ENCODE results near the gene MIS12.

The MIS12 gene

GRCh38 chr17:5516060-5516792 is 29.9 kb downstream of the MIS12 start:
- Histone ChIP-seq H3K9me3 (ENCODE audit: control insufficient read depth, insufficient read depth, low read depth, low read length) (no peaks in the 10 kb centered on the region), H3K27me3 (ENCODE audit: control insufficient read depth, insufficient read depth, low read length) (no peaks in the 10 kb centered on the region), H3K4me3 (ENCODE audit: low read depth, low read length) (no peak overlapping the region), H3K27ac (ENCODE audit: low read depth, low read length) (no peak overlapping the region), H3K4me1 (ENCODE audit: control insufficient read depth, insufficient read depth, low read length) (no peaks in the 10 kb centered on the region), H3K36me3 (ENCODE audit: control insufficient read depth, insufficient read depth, low read length) (no peaks in the 10 kb centered on the region), H3K9ac (ENCODE audit: low read length) (no peak overlapping the region)

- Histone ChIP-seq H3K4me3 (ENCODE audit: low read depth, low read length) (no peak overlapping the region), H3K9me3 (ENCODE audit: control insufficient read depth, insufficient read depth, low read depth, low read length) (no peaks in the 10 kb centered on the region), H3K27me3 (ENCODE audit: control insufficient read depth, insufficient read depth, low read length) (no peaks in the 10 kb centered on the region), H3K4me1 (ENCODE audit: control insufficient read depth, insufficient read depth, low read length) (no peaks in the 10 kb centered on the region; the same call in 1 of the 2 replicates), H3K36me3 (ENCODE audit: control insufficient read depth, insufficient read depth, low read length) (no peaks in the 10 kb centered on the region), H3K27ac (ENCODE audit: low read depth, low read length) (no peak overlapping the region), H3K9ac (ENCODE audit: low read length) (no peak overlapping the region)
Measured at GRCh38 chr17:5522476-5522875, 36.1 kb downstream of the MIS12 start.

- H3K27me3 ChIP-seq (ENCODE audit: control insufficient read depth, insufficient read depth, low read length): no peaks in the 10 kb centered on the region
- H3K4me3 ChIP-seq (ENCODE audit: low read depth, low read length): no peak overlapping the region
- H3K36me3 ChIP-seq (ENCODE audit: control insufficient read depth, insufficient read depth, low read length): no peaks in the 10 kb centered on the region
- no peak overlapping the region for H3K27ac ChIP-seq (ENCODE audit: low read depth, low read length)
- no peak overlapping the region for H3K9ac ChIP-seq (ENCODE audit: low read length)
- no peaks in the 10 kb centered on the region for H3K9me3 ChIP-seq (ENCODE audit: control insufficient read depth, insufficient read depth, low read depth, low read length)
- H3K4me1 ChIP-seq (ENCODE audit: control insufficient read depth, insufficient read depth, low read length): no peaks in the 10 kb centered on the region; the same call in 1 of the 2 replicates
Measured at GRCh38 chr17:5523249-5523648, 36.9 kb downstream of the MIS12 start.

- H3K9me3 ChIP-seq (ENCODE audit: control insufficient read depth, insufficient read depth, low read depth, low read length): no peaks in the 10 kb centered on the region
- H3K4me1 ChIP-seq (ENCODE audit: control insufficient read depth, insufficient read depth, low read length): no peaks in the 10 kb centered on the region; the same call in 1 of the 2 replicates
- no peaks in the 10 kb centered on the region for H3K36me3 ChIP-seq (ENCODE audit: control insufficient read depth, insufficient read depth, low read length)
- no peak overlapping the region for H3K4me3 ChIP-seq (ENCODE audit: low read depth, low read length)
- no peak overlapping the region for H3K27ac ChIP-seq (ENCODE audit: low read depth, low read length)
- no peaks in the 10 kb centered on the region for H3K27me3 ChIP-seq (ENCODE audit: control insufficient read depth, insufficient read depth, low read length)
- no peak overlapping the region for H3K9ac ChIP-seq (ENCODE audit: low read length)
Measured at GRCh38 chr17:5526821-5527598, 40.6 kb downstream of the MIS12 start.

GRCh38 chr17:5527601-5528250 is 41.4 kb downstream of the MIS12 start:
- Histone ChIP-seq H3K9ac (ENCODE audit: low read length) (no peak overlapping the region), H3K27me3 (ENCODE audit: control insufficient read depth, insufficient read depth, low read length) (no peaks in the 10 kb centered on the region), H3K9me3 (ENCODE audit: control insufficient read depth, insufficient read depth, low read depth, low read length) (no peaks in the 10 kb centered on the region), H3K4me3 (ENCODE audit: low read depth, low read length) (no peak overlapping the region), H3K36me3 (ENCODE audit: control insufficient read depth, insufficient read depth, low read length) (no peaks in the 10 kb centered on the region), H3K4me1 (ENCODE audit: control insufficient read depth, insufficient read depth, low read length) (no peaks in the 10 kb centered on the region; the same call in 1 of the 2 replicates), H3K27ac (ENCODE audit: low read depth, low read length) (no peak overlapping the region)

- Histone ChIP-seq H3K27me3 (ENCODE audit: control insufficient read depth, insufficient read depth, low read length) (no peaks in the 10 kb centered on the region; the same call in 1 of the 2 replicates), H3K4me3 (ENCODE audit: low read depth, low read length) (no peak overlapping the region), H3K36me3 (ENCODE audit: control insufficient read depth, insufficient read depth, low read length) (no peaks in the 10 kb centered on the region)
Measured at GRCh38 chr17:5530265-5531084, 44.1 kb downstream of the MIS12 start.

GRCh38 chr17:5531085-5531418 is 44.7 kb downstream of the MIS12 start:
- Histone ChIP-seq H3K4me1 (ENCODE audit: control insufficient read depth, insufficient read depth, low read length) (no peaks in the 10 kb centered on the region; the same call in 1 of the 2 replicates), H3K4me3 (ENCODE audit: low read depth, low read length) (no peak overlapping the region), H3K9ac (ENCODE audit: low read length) (no peak overlapping the region), H3K9me3 (ENCODE audit: control insufficient read depth, insufficient read depth, low read depth, low read length) (no peaks in the 10 kb centered on the region), H3K27ac (ENCODE audit: low read depth, low read length) (no peak overlapping the region), H3K27me3 (ENCODE audit: control insufficient read depth, insufficient read depth, low read length) (no peaks in the 10 kb centered on the region; the same call in 1 of the 2 replicates), H3K36me3 (ENCODE audit: control insufficient read depth, insufficient read depth, low read length) (no peaks in the 10 kb centered on the region)

More at GRCh38 chr17:5530265-5531084, 44.1 kb downstream of the MIS12 start:
- H3K9ac ChIP-seq (ENCODE audit: low read length): no peak overlapping the region
- H3K9me3 ChIP-seq (ENCODE audit: control insufficient read depth, insufficient read depth, low read depth, low read length): no peaks in the 10 kb centered on the region
- H3K27ac ChIP-seq (ENCODE audit: low read depth, low read length): no peak overlapping the region
- H3K4me1 ChIP-seq (ENCODE audit: control insufficient read depth, insufficient read depth, low read length): no peaks in the 10 kb centered on the region; the same call in 1 of the 2 replicates

- no peaks in the 10 kb centered on the region for H3K36me3 ChIP-seq (ENCODE audit: control insufficient read depth, insufficient read depth, low read length)
- H3K4me3 ChIP-seq (ENCODE audit: low read depth, low read length): no peak overlapping the region
- H3K9ac ChIP-seq (ENCODE audit: low read length): no peak overlapping the region
- H3K4me1 ChIP-seq (ENCODE audit: control insufficient read depth, insufficient read depth, low read length): no peaks in the 10 kb centered on the region
- no peaks in the 10 kb centered on the region; the same call in 1 of the 2 replicates for H3K27me3 ChIP-seq (ENCODE audit: control insufficient read depth, insufficient read depth, low read length)
- H3K27ac ChIP-seq (ENCODE audit: low read depth, low read length): no peak overlapping the region
- H3K9me3 ChIP-seq (ENCODE audit: control insufficient read depth, insufficient read depth, low read depth, low read length): no peaks in the 10 kb centered on the region
Measured at GRCh38 chr17:5532581-5532980, 46.2 kb downstream of the MIS12 start.

GRCh38 chr17:5533486-5534315 is 47.3 kb downstream of the MIS12 start:
- Histone ChIP-seq H3K4me3 (ENCODE audit: low read depth, low read length) (no peak overlapping the region), H3K4me1 (ENCODE audit: control insufficient read depth, insufficient read depth, low read length) (no peaks in the 10 kb centered on the region), H3K9me3 (ENCODE audit: control insufficient read depth, insufficient read depth, low read depth, low read length) (no peaks in the 10 kb centered on the region), H3K27ac (ENCODE audit: low read depth, low read length) (no peak overlapping the region), H3K27me3 (ENCODE audit: control insufficient read depth, insufficient read depth, low read length) (no peaks in the 10 kb centered on the region; the same call in 1 of the 2 replicates), H3K9ac (ENCODE audit: low read length) (no peak overlapping the region), H3K36me3 (ENCODE audit: control insufficient read depth, insufficient read depth, low read length) (no peaks in the 10 kb centered on the region)

- H3K9ac ChIP-seq (ENCODE audit: low read length): no peak overlapping the region
- H3K36me3 ChIP-seq (ENCODE audit: control insufficient read depth, insufficient read depth, low read length): no peaks in the 10 kb centered on the region
- H3K9me3 ChIP-seq (ENCODE audit: control insufficient read depth, insufficient read depth, low read depth, low read length): no peaks in the 10 kb centered on the region
- H3K27me3 ChIP-seq (ENCODE audit: control insufficient read depth, insufficient read depth, low read length): no peaks in the 10 kb centered on the region; the same call in 1 of the 2 replicates
- no peak overlapping the region for H3K4me3 ChIP-seq (ENCODE audit: low read depth, low read length)
- no peaks in the 10 kb centered on the region for H3K4me1 ChIP-seq (ENCODE audit: control insufficient read depth, insufficient read depth, low read length)
- no peak overlapping the region for H3K27ac ChIP-seq (ENCODE audit: low read depth, low read length)
Measured at GRCh38 chr17:5535436-5535835, 49.1 kb downstream of the MIS12 start.

All from HUES6 (cell line).